Psoas muscle (tissue), 8 donors: ENCODE results near the gene CRISPLD2. TPM values are rescaled to one million over a fixed set of nuclear protein-coding genes. Genes with fewer than 3 reads are reported as not detected.
A peak's percentile ranks its signal among the peaks of the same experiment; 100 is the strongest.

Experiments used
- ATAC-seq, 4 donors: fragments of 200-7000 bp; cut with Tn5 transposase; one replicate each; pipeline ENCODE4 v1.9.1; 2020; ENCODE audit warnings: moderate library complexity in 3 of 4, mild to moderate bottlenecking in 2 of 4
- DNase-seq, 2 donors: peaks; one replicate each; pipeline ENCODE4 v3.0.0-alpha.2; 2020
- H3K27ac ChIP-seq: fragments of 200-600 bp; one replicate; pipeline ENCODE4 v1.8.0; 2022
- H3K27me3 ChIP-seq, 3 donors: fragments of 200-600 bp in 1 of 3; one replicate each; pipeline versions ENCODE4 v1.6.1 to v1.8.0; 2013 to 2022; ENCODE audit warnings: low read length in 2 of 3, mild to moderate bottlenecking in 2 of 3, moderate library complexity in 1 of 3; ENCODE audit not compliant: insufficient read depth in 3 of 3
- H3K36me3 ChIP-seq, 2 donors: fragments of 200-600 bp in 1 of 2; one replicate each; pipeline versions ENCODE4 v1.6.1 to v1.8.0; 2013 to 2022; ENCODE audit warnings: low read depth in 1 of 2, mild to moderate bottlenecking in 1 of 2, moderate library complexity in 1 of 2; ENCODE audit not compliant: insufficient read depth in 1 of 2
- H3K4me1 ChIP-seq: fragments of 200-600 bp; one replicate; pipeline ENCODE4 v1.8.0; 2022
- H3K4me3 ChIP-seq: fragments of 200-600 bp; one replicate; pipeline ENCODE4 v1.8.0; 2022; ENCODE audit warnings: mild to moderate bottlenecking
- H3K9me3 ChIP-seq: fragments of 200-600 bp; one replicate; pipeline ENCODE4 v1.8.0; 2022
- WGBS, 3 donors: extraction: QIAGEN DNeasy Blood & Tissue Kit; methylation state at CpG; one replicate each; pipeline versions ENCODE4 v1.1.6 to v1.1.7; 2013; 5-methylcytosine and 5-hydroxymethylcytosine counted together
- intact Hi-C, 2 donors: fragments of 100-400 bp; cut with DNase I; formaldehyde crosslinking; loops; one replicate each; pipeline versions ENCODE4 v1.11.0 to v1.14.2; 2022
- polyA plus RNA-seq, 3 donors: library from polyadenylated mRNA; stranded (reverse); fragments of 200-250 nt; gene quantifications; one replicate each; pipeline ENCODE4 v1.2.3, GENCODE V29; 2013
- total RNA-seq, 4 donors: library from RNA; stranded (reverse); fragmentation: NEBNext Ultra II Directional in 2 of 4; extraction: Animal tissue kit (Norgen Biotek cat#: 25700) in 2 of 4; gene quantifications; one replicate each; pipeline versions ENCODE4 v1.2.1 to v1.2.4, GENCODE V29; 2021 to 2023
- TF ChIP-seq, protein P1 (sequence below): fragments of 200-600 bp; IDR thresholded peaks from one replicate; pipeline ENCODE4 v1.8.0; 2022; ENCODE audit warnings: antibody characterized with exemption
- donor health status: healthy with polysubstance abuse.
- donor health status: DM: no; HTN: no; CAD: no; lungs with moderate emphysema.
- donor health status: Bipolar disorder and iron deficiency.
- donor health status: healthy.
- donor health status: DM: yes; HTN: yes; CAD: no.
- donor health status: DM: no; HTN: no; CAD: no.
- donor health status: DM: no; HTN: no; CAD: no.
- donor health status: DM: yes; HTN: yes; CAD: no.

Gene CRISPLD2
- total and polyA plus RNA-seq, 7 donors = 7.1 to 28.6 (median 11.5) TPM

DNA sequence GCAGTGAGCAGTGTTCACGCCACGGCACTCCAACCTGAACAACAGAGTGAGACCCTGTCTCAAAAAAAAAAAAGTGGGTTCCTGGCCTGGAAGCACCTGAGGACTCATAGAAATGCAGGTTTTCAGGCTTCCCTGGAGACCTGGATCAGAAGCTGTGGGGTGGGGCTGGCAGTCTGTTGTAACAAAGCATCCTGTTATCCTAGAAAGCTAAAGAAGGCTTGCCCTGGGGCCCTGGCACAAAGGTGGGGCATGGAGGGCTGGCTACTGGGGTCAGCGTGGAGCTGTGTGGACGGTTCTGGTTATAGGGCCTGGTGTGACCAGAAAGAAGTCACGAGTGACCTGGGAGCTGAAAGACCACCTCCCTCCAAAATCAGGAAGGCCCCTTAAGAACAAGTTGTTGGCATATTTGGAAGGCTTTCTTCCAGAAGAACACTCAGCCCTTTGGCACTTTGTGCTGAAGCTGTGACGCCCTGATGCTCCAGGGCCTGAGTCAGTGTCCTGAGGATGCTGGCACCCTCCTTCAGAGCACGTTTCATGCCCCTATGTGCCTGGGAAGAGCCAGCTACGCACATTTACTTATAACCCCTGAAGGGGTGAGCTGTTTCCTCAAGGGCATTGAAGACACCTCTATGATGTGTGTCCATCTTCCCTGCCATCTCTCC, 6.2 kb downstream of the CRISPLD2 start:
- H3K4me3 ChIP-seq = no peak overlapping the region
- peaks cover 0 to 31% (median 0%) of the 10 kb centered on the region in 3 donors for H3K27me3 ChIP-seq
- 86 to 88% (median 88%) methylated on average over 8 of the region's 8 CpGs for WGBS, 3 donors
- TF ChIP-seq, protein P1, sequence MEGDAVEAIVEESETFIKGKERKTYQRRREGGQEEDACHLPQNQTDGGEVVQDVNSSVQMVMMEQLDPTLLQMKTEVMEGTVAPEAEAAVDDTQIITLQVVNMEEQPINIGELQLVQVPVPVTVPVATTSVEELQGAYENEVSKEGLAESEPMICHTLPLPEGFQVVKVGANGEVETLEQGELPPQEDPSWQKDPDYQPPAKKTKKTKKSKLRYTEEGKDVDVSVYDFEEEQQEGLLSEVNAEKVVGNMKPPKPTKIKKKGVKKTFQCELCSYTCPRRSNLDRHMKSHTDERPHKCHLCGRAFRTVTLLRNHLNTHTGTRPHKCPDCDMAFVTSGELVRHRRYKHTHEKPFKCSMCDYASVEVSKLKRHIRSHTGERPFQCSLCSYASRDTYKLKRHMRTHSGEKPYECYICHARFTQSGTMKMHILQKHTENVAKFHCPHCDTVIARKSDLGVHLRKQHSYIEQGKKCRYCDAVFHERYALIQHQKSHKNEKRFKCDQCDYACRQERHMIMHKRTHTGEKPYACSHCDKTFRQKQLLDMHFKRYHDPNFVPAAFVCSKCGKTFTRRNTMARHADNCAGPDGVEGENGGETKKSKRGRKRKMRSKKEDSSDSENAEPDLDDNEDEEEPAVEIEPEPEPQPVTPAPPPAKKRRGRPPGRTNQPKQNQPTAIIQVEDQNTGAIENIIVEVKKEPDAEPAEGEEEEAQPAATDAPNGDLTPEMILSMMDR = no peak
- DNase-seq = no peak
- no peak overlapping the region for H3K27ac ChIP-seq
- no peaks in the 10 kb centered on the region for H3K9me3 ChIP-seq
- H3K4me1 ChIP-seq = no peaks in the 10 kb centered on the region
- no peaks in the 10 kb centered on the region for H3K36me3 ChIP-seq
- ATAC-seq = peak in 2 of 4 donors; percentile 16 to 36
- intact Hi-C loops = no loop called here

DNA sequence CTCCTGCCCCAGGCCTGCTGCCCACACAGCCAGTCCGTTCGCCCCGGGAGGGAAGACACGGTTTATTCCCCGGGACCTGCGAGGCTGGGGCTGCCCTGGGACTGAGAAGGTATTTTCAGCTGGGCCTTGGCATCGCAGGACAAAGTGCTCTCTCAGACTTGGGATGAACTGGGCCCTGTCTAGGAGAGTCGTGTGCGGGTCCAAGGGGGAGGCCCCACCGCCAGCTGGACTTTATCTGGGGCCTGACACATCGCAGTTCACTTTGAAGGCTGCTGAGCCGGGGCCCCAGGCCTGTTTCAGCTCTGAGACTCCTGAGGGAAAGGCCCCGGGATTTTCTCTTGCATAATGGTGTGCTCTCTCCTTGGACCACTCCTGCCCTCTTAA, 6.8 kb downstream of the CRISPLD2 start:
- TF ChIP-seq, protein P1 = no peak
- Histone ChIP-seq H3K9me3 (no peaks in the 10 kb centered on the region), H3K36me3 (no peaks in the 10 kb centered on the region), H3K4me1 (no peaks in the 10 kb centered on the region), H3K27ac (no peak overlapping the region), H3K4me3 (no peak overlapping the region), H3K27me3 (peaks cover 0 to 26% (median 0%) of the 10 kb centered on the region in 3 donors)
- intact Hi-C loops = no loop called here
- WGBS, 3 donors = 60 to 77% (median 62%) methylated on average over 13 of the region's 13 CpGs
- peak; percentile 25 to 46 (median 32) for ATAC-seq
- DNase-seq = peak; percentile 73 to 78

DNA sequence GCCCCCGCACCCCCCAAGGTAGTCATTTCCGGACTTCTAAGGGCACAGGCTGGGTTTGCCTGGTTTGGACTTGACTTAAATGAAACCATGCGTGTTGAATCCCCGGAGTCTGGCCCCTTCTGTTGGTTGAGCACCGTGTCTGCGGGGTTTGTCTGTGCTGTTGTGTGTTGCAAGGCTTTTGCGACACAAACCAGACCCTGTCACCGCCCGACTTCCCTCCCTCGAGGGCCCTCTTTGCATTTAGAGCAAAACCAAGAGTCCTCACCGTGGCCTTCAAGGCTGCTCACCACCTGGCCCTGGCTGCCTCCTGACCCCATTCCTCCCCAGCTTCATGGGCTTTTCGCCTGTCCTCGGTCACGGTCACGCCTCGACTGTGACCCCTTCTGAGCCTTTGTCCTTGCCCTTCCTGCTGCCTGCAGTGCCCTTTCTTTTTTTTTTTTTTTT, 7.4 kb downstream of the CRISPLD2 start:
- peak in 1 of 4 donors; percentile 12 for ATAC-seq
- Histone ChIP-seq H3K4me1 (peaks cover 4% of the 10 kb centered on the region), H3K4me3 (no peak overlapping the region), H3K27ac (no peak overlapping the region), H3K36me3 (no peaks in the 10 kb centered on the region), H3K9me3 (no peaks in the 10 kb centered on the region), H3K27me3 (peaks cover 0 to 20% (median 0%) of the 10 kb centered on the region in 3 donors)
- WGBS, 3 donors = 49 to 70% (median 55%) methylated on average over 16 of the region's 16 CpGs
- intact Hi-C loops = no loop called here
- no peak for DNase-seq
- TF ChIP-seq, protein P1 = no peak

DNA sequence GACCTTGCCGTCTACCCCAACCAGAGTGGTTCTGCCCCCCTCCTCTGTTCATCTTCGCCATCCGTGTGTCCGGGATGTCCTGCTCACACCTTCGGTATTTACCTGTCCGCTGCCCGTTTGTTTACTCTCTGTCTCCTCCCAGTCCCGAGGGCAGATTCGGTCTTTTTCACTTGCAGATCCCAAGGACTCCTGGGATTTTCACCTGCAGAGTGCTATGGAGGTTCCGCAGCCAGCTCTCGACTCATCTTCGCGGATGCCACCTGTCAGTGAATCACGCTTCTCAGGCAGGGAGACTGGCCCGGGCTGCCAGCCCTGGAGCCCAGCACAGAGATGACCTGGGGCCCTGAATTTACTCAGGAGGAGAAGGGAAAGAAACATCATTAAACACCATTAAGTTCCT, 8.1 kb downstream of the CRISPLD2 start:
- DNase-seq = no peak
- Histone ChIP-seq H3K27ac (no peak overlapping the region), H3K4me3 (no peak overlapping the region), H3K9me3 (no peaks in the 10 kb centered on the region), H3K4me1 (peaks cover 11% of the 10 kb centered on the region), H3K36me3 (no peaks in the 10 kb centered on the region), H3K27me3 (peaks cover 0 to 12% (median 0%) of the 10 kb centered on the region in 3 donors)
- intact Hi-C loops = no loop called here
- 87 to 92% (median 89%) methylated on average over 15 of the region's 15 CpGs for WGBS, 3 donors
- TF ChIP-seq, protein P1 = no peak
- ATAC-seq = no peak

DNA sequence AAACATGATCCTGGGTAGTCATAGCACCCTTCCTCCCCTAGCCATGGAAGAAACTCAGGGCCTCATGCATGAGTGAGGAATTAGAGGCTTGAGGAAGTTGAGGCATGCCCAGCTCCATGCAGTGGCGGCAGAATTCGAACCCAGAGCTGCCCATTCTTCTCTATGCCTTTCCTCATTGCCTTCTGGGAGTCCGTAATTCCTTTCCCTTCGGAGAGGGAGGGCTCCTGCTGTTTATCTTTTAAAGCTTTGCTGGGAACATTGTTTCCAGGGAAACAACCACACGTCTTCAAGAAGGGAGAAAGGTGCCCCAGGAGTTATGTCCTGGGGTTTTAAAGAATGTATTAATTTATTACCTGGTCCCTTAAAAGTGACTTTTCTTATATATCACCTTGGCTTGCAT, 8.5 kb downstream of the CRISPLD2 start:
- TF ChIP-seq, protein P1 = no peak
- Histone ChIP-seq H3K36me3 (no peaks in the 10 kb centered on the region), H3K9me3 (no peaks in the 10 kb centered on the region), H3K4me3 (no peak overlapping the region), H3K4me1 (peaks cover 11% of the 10 kb centered on the region), H3K27me3 (peaks cover 0 to 8% (median 0%) of the 10 kb centered on the region in 3 donors), H3K27ac (no peak overlapping the region)
- ATAC-seq = no peak
- WGBS, 3 donors = 86 to 91% (median 90%) methylated on average over 5 of the region's 5 CpGs
- intact Hi-C loops = no loop called here
- no peak for DNase-seq
